Measurements from ENCODE around the gene SPATA22. TPM values are rescaled to one million over a fixed set of nuclear protein-coding genes. Genes with fewer than 3 reads are reported as not detected.

The SPATA22 gene, protein sequence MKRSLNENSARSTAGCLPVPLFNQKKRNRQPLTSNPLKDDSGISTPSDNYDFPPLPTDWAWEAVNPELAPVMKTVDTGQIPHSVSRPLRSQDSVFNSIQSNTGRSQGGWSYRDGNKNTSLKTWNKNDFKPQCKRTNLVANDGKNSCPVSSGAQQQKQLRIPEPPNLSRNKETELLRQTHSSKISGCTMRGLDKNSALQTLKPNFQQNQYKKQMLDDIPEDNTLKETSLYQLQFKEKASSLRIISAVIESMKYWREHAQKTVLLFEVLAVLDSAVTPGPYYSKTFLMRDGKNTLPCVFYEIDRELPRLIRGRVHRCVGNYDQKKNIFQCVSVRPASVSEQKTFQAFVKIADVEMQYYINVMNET
- not detected for total RNA-seq

GRCh38 chr17:3471599-3471998 lies at the start of gene SPATA22:
Gene SPATA22, minus strand, starts transcription at chr17:3471819. Its CDS starts 2,494 bp downstream, at chr17:3469325.

GRCh38 chr17:3475812-3476610 lies 4.4 kb upstream of the SPATA22 start, which contains the start of gene ASPA:
Gene ASPA, plus strand, starts transcription at chr17:3475997. Its CDS starts 163 bp downstream, at chr17:3476160.

DNA sequence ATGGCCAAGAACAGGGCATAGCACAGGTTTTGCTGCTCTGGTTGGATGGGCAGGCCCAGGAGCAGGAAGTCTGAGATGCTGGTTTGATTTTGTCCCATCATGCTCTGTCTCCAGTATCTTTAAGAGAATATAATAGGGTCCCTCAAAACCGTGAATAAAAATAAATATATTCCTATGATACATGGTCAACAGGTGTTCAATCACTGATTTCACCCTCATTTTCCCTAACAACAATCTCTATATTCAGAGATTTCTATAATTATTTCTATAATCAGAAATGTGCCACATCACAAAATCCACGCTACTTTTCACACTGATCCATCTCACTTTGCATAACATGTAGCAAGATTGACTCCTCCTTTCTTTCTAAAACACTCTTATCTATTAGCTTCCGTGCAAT lies 37.9 kb downstream of the SPATA22 start, which contains the start of gene OR1E2:
Gene OR1E2, minus strand, starts transcription at position 101 of the 400 bp plus-strand sequence. Its CDS starts 0 bp downstream, at position 101.

GRCh38 chr17:3411070-3411469 lies 60.5 kb downstream of the SPATA22 start, which contains the start of gene OR3A3:
Gene OR3A3, plus strand, starts transcription at chr17:3411370.

DNA sequence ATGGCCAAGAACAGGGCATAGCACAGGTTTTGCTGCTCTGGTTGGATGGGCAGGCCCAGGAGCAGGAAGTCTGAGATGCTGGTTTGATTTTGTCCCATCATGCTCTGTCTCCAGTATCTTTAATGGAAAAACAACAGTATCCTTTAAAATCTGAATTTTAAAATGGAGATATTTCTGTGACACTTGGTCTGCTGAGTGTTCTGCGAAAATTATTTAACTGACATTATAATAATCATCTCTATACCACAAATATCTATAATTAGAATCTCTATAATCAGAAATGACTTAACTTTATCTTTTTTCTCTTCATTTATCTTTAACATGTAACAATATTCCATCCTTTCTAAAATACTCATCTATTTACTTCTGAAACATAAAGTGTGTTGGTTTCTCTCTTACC lies 73.3 kb downstream of the SPATA22 start, which contains the start of gene OR1E1:
Gene OR1E1, minus strand, starts transcription at position 101 of the 400 bp plus-strand sequence. Its CDS starts 0 bp downstream, at position 101.

Other genes starting within 250 kb of the SPATA22 start
- gene OR3A1, start 173.5 kb downstream of the SPATA22 start, total RNA-seq, result under 1 TPM; 0.26 to 0.30 TPM
- 1 to 10 TPM; 2.0 to 2.7 TPM for gene OR3A2, start 85.5 kb downstream of the SPATA22 start, total RNA-seq
- gene OR1E1, start 73.4 kb downstream of the SPATA22 start, total RNA-seq, result not detected
- gene OR3A3, start 60.4 kb downstream of the SPATA22 start, total RNA-seq, result not detected
- not detected for gene OR1E2, start 38.0 kb downstream of the SPATA22 start, total RNA-seq
- not detected for gene ASPA, start 4.2 kb upstream of the SPATA22 start, total RNA-seq
- gene TRPV3, start 86.0 kb upstream of the SPATA22 start, total RNA-seq, result under 1 TPM in 1 of 2 experiments, not detected in 1; 0.05 TPM
- gene TRPV1, start 137.6 kb upstream of the SPATA22 start, total RNA-seq, result 1 to 10 TPM; 4.0 TPM
- gene SHPK, start 164.4 kb upstream of the SPATA22 start, total RNA-seq, result 1 to 10 TPM; 9.0 to 9.6 TPM
- 10 to 100 TPM; 20.1 to 21.2 TPM for gene CTNS, start 164.9 kb upstream of the SPATA22 start, total RNA-seq
- gene TAX1BP3, start 196.8 kb upstream of the SPATA22 start, total RNA-seq, result 10 to 100 TPM; 16.6 to 16.7 TPM
- 10 to 100 TPM; 31.9 to 32.6 TPM for gene EMC6, start 197.0 kb upstream of the SPATA22 start, total RNA-seq
- gene P2RX5, start 224.3 kb upstream of the SPATA22 start, total RNA-seq, result 10 to 100 TPM; 16.9 to 17.5 TPM

Data from activated naive CD4-positive, alpha-beta T cell treated with anti-CD3 and anti-CD28 coated beads, Interleukin-2, amount 10 ng/mL, durations not matched to agents 5 hours and 36 hours (primary cell).